PFSK-1 (cell line): ENCODE data around the gene COL23A1.

Experiments
- FOXP2 ChIP-seq: optimal IDR thresholded peaks from 2 replicates; pipeline ENCODE3; 2011; ENCODE audit warnings: borderline replicate concordance, control low read depth, inconsistent platforms; ENCODE audit not compliant: insufficient read depth; ENCODE audit errors: extremely low read length, extremely low read depth
- REST ChIP-seq, 2 experiments: IDR thresholded peaks; 2 replicates each; pipeline versions ENCODE4 v1.6.1 to v1.8.0; 2011 to 2012; ENCODE audit warnings: low read depth in 2 of 2, low read length in 2 of 2, control low read depth in 1 of 2, inconsistent platforms in 1 of 2, mild to moderate bottlenecking in 1 of 2, moderate library complexity in 1 of 2; ENCODE audit not compliant: insufficient read depth in 1 of 2
- TAF1 ChIP-seq: IDR thresholded peaks from 2 replicates; pipeline ENCODE4 v1.6.1; 2012; ENCODE audit warnings: low read length, control low read depth, borderline replicate concordance; ENCODE audit not compliant: insufficient read depth

GRCh38 chr5:178457471-178457870 lies 132.7 kb downstream of the COL23A1 start:
- TF ChIP-seq FOXP2 (no peak), TAF1 (no peak), REST (IDR thresholded peaks at IDR 0.05; ENCODE audit: insufficient read depth in 1 of 2, low read depth in 2 of 2, low read length in 2 of 2) (no peak)
